SH-SY5Y (cell line): Measurements from ENCODE around the gene GAS1.

Experiments
- GATA2 ChIP-seq: IDR thresholded peaks from 2 replicates; pipeline ENCODE4 v1.6.1; 2011; ENCODE audit warnings: mild to moderate bottlenecking, low read depth, low read length
- GATA3 ChIP-seq: IDR thresholded peaks from 2 replicates; pipeline ENCODE4 v1.6.1; 2011; ENCODE audit warnings: low read depth, mild to moderate bottlenecking, low read length, moderate library complexity

DNA sequence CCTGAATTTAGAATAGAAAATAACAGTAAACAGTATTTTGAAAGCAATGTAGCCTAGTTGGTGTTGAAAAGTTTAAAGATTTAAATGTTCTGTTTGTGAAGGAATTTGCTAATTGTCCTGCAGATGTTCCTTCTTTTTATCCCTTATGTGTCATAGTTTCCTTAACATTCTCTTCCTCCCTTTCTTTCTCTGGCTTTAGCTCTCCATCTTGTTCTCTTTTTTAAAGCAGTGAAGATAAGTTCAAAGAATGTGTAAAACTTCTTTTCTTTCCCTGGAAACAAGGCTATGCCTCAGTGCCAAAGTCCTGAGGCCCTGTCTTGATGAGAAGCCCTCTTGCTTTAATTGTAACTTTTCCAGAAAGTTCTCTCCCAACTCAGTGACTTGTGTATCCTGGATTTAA, 24.4 kb upstream of the GAS1 start:
- TF ChIP-seq GATA2 = no peak
- no peak for TF ChIP-seq GATA3
